H9 (cell line): ENCODE measurements around the gene ARHGAP24. TPM values are rescaled to one million over a fixed set of nuclear protein-coding genes. Genes with fewer than 3 reads are reported as not detected.

Source experiments
- DNase-seq: peaks from one replicate; pipeline ENCODE4 v3.0.0-alpha.2; 2017
- H2AFZ ChIP-seq: one replicate; pipeline ENCODE4 v1.6.1; 2013; ENCODE audit warnings: mild to moderate bottlenecking, low read length, control low read depth, moderate library complexity
- H2AK5ac ChIP-seq: 2 replicates; pipeline ENCODE4 v1.6.1; 2013; ENCODE audit warnings: low read length, control low read depth, mixed read lengths; ENCODE audit not compliant: insufficient read length
- H2BK120ac ChIP-seq: one replicate; pipeline ENCODE4 v1.6.1; 2013; ENCODE audit warnings: low read depth, mild to moderate bottlenecking, low read length, control low read depth, inconsistent platforms; ENCODE audit not compliant: poor library complexity, severe bottlenecking
- H2BK12ac ChIP-seq: 2 replicates; pipeline ENCODE4 v1.6.1; 2013; ENCODE audit warnings: low read length, control low read depth, mixed read lengths, low read depth; ENCODE audit not compliant: insufficient read length
- H2BK15ac ChIP-seq: 2 replicates; pipeline ENCODE4 v1.6.1; 2013; ENCODE audit warnings: low read depth, low read length, control low read depth
- H2BK20ac ChIP-seq: one replicate; pipeline ENCODE4 v1.6.1; 2013; ENCODE audit warnings: low read depth, mild to moderate bottlenecking, low read length, control low read depth, inconsistent platforms; ENCODE audit not compliant: poor library complexity, severe bottlenecking
- H2BK5ac ChIP-seq: 2 replicates; pipeline ENCODE4 v1.6.1; 2013; ENCODE audit warnings: low read length, control low read depth, mixed read lengths; ENCODE audit not compliant: insufficient read length
- H3K14ac ChIP-seq: 2 replicates; pipeline ENCODE4 v1.6.1; 2013; ENCODE audit warnings: low read length, control low read depth; ENCODE audit not compliant: insufficient read depth
- H3K18ac ChIP-seq: 2 replicates; pipeline ENCODE4 v1.6.1; 2013; ENCODE audit warnings: low read depth, mild to moderate bottlenecking, mixed read lengths, low read length, control low read depth; ENCODE audit not compliant: insufficient read length
- H3K23ac ChIP-seq: 2 replicates; pipeline ENCODE4 v1.6.1; 2013; ENCODE audit warnings: low read length, control low read depth, mixed read lengths, low read depth; ENCODE audit not compliant: insufficient read length
- H3K23me2 ChIP-seq: 2 replicates; pipeline ENCODE4 v1.6.1; 2013; ENCODE audit warnings: low read depth, mild to moderate bottlenecking, mixed read lengths, low read length, control low read depth; ENCODE audit not compliant: insufficient read length, poor library complexity, severe bottlenecking
- H3K27ac ChIP-seq: 2 replicates; pipeline ENCODE4 v1.5.1; 2013; ENCODE audit warnings: low read length, control low read depth, mixed read lengths, low read depth; ENCODE audit not compliant: insufficient read length
- H3K27me3 ChIP-seq: 2 replicates; pipeline ENCODE4 v1.6.1; 2013; ENCODE audit warnings: low read length, control low read depth, inconsistent platforms; ENCODE audit not compliant: insufficient read depth
- H3K4ac ChIP-seq: 2 replicates; pipeline ENCODE4 v1.6.1; 2013; ENCODE audit warnings: low read depth, mild to moderate bottlenecking, control low read depth, inconsistent platforms, low read length, moderate library complexity
- H3K4me1 ChIP-seq: 2 replicates; pipeline ENCODE4 v1.6.1; 2013; ENCODE audit warnings: low read length, control low read depth, inconsistent platforms; ENCODE audit not compliant: insufficient read depth
- H3K4me2 ChIP-seq: 2 replicates; pipeline ENCODE4 v1.6.1; 2013; ENCODE audit warnings: low read length, control low read depth, mixed read lengths; ENCODE audit not compliant: insufficient read length, insufficient read depth
- H3K56ac ChIP-seq: 2 replicates; pipeline ENCODE4 v1.6.1; 2013; ENCODE audit warnings: low read depth, mild to moderate bottlenecking, mixed read lengths, low read length, control low read depth; ENCODE audit not compliant: insufficient read length
- H3K79me1 ChIP-seq: 2 replicates; pipeline ENCODE4 v1.6.1; 2013; ENCODE audit warnings: low read depth, mild to moderate bottlenecking, moderate library complexity, low read length, control low read depth, inconsistent platforms; ENCODE audit not compliant: insufficient read depth, poor library complexity, severe bottlenecking
- H3K79me2 ChIP-seq: 2 replicates; pipeline ENCODE4 v1.6.1; 2013; ENCODE audit warnings: low read length, control low read depth, inconsistent platforms; ENCODE audit not compliant: insufficient read depth
- H3K9ac ChIP-seq: 2 replicates; pipeline ENCODE4 v1.6.1; 2013; ENCODE audit warnings: low read length, control low read depth, mixed read lengths; ENCODE audit not compliant: insufficient read length; ENCODE audit errors: extremely low read depth
- H3K9me3 ChIP-seq: one replicate; pipeline ENCODE4 v1.6.1; 2013; ENCODE audit warnings: low read depth, low read length, inconsistent platforms; ENCODE audit not compliant: control insufficient read depth
- H3T11ph ChIP-seq: one replicate; pipeline ENCODE4 v1.6.1; 2013; ENCODE audit warnings: mild to moderate bottlenecking, low read length, control low read depth, inconsistent platforms
- H4K20me1 ChIP-seq: one replicate; pipeline ENCODE4 v1.6.1; 2013; ENCODE audit not compliant: control insufficient read depth, insufficient read length, insufficient read depth
- H4K5ac ChIP-seq: 2 replicates; pipeline ENCODE4 v1.6.1; 2013; ENCODE audit warnings: low read depth, mild to moderate bottlenecking, mixed read lengths, low read length, control low read depth; ENCODE audit not compliant: insufficient read length
- H4K8ac ChIP-seq: replicated peaks from 2 replicates; pipeline ENCODE4 v1.6.1; 2013; ENCODE audit warnings: low read length, control low read depth, mixed read lengths, low read depth; ENCODE audit not compliant: insufficient read length
- H4K91ac ChIP-seq: 2 replicates; pipeline ENCODE4 v1.6.1; 2013; ENCODE audit warnings: low read depth, mild to moderate bottlenecking, moderate library complexity, mixed read lengths, low read length, control low read depth; ENCODE audit not compliant: insufficient read length
- H3K27ac Mint-ChIP-seq, 3 experiments: 2 replicates in 2 of 3; 3 replicates in 1 of 3; pipeline ENCODE4 v1.8.0; 2020 to 2021; ENCODE audit warnings: mixed read lengths in 3 of 3, mild to moderate bottlenecking in 1 of 3, moderate library complexity in 1 of 3
- H3K27me3 Mint-ChIP-seq: 2 replicates; pipeline ENCODE4 v1.8.0; 2021; ENCODE audit warnings: low read depth, mild to moderate bottlenecking, moderate library complexity, mixed read lengths
- H3K36me3 Mint-ChIP-seq, 3 experiments: 2 replicates in 2 of 3; 3 replicates in 1 of 3; pipeline ENCODE4 v1.8.0; 2020 to 2021; ENCODE audit warnings: low read depth in 3 of 3, mixed read lengths in 3 of 3; ENCODE audit not compliant: insufficient read depth in 1 of 3
- H3K4me1 Mint-ChIP-seq, 2 experiments: 2 replicates each; pipeline ENCODE4 v1.8.0; 2020; ENCODE audit warnings: mixed read lengths in 2 of 2
- H3K4me3 Mint-ChIP-seq, 2 experiments: 2 replicates in 1 of 2; 3 replicates in 1 of 2; pipeline ENCODE4 v1.8.0; 2020 to 2021; ENCODE audit warnings: mild to moderate bottlenecking in 2 of 2, mixed read lengths in 2 of 2, moderate library complexity in 1 of 2
- H3K9me3 Mint-ChIP-seq, 2 experiments: 2 replicates in 1 of 2; 3 replicates in 1 of 2; pipeline ENCODE4 v1.8.0; 2020; ENCODE audit warnings: mild to moderate bottlenecking in 2 of 2, mixed read lengths in 2 of 2, moderate library complexity in 1 of 2
- WGBS: extraction: QIAGEN DNeasy Blood & Tissue Kit; methylation state at CpG from one replicate; pipeline ENCODE4 v1.1.7; 2013; ENCODE audit warnings: missing lambda C conversion rate, low lambda C conversion rate, mixed read lengths; ENCODE audit not compliant: insufficient read length; ENCODE audit errors: extremely low coverage; 5-methylcytosine and 5-hydroxymethylcytosine counted together
- total RNA-seq: library from RNA; stranded (reverse); gene quantifications from 2 replicates; pipeline ENCODE4 v1.2.1, GENCODE V29; 2021
- TF ChIP-seq, protein P1 (sequence below): fragments of 200-600 bp; sonication (generic); conservative IDR thresholded peaks from 3 replicates; pipeline ENCODE4 v1.8.0; 2021; ENCODE audit warnings: antibody characterized with exemption, mild to moderate bottlenecking

ARHGAP24 gene
- total RNA-seq, 1 experiment from 2014 or later: 0.37 TPM

DNA sequence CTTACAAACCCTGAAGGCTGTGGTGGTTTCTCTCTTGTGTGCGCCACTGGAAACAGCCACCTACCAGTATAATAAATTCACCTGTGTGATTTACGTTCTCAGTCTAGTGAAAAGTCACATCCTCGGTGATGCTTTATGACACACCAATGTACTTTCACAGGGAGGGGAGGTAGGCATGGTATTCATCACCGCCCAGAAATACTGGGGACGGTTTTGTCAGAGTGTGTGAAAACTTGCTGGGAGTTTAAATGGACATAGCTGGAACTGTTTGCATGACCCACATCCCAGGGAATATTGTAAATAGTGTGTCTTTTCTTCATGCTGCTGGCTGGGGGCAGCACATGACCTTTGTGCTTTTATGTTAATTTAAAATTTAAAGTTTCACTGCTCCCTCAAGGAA is 463.1 kb downstream of the ARHGAP24 start:
- Histone ChIP-seq H3K4me2 (no peak overlapping the region), H3K79me1 (no peaks in the 10 kb centered on the region), H3K27me3 (no peaks in the 10 kb centered on the region), H2AK5ac (no peak overlapping the region), H2BK12ac (no peak overlapping the region), H2BK5ac (no peak overlapping the region), H2AFZ (no peak overlapping the region), H4K20me1 (no peaks in the 10 kb centered on the region), H3K18ac (no peak overlapping the region), H3K4me1 (no peaks in the 10 kb centered on the region), H3K56ac (no peak overlapping the region), H3K23me2 (no peaks in the 10 kb centered on the region), H3K14ac (no peak overlapping the region), H2BK120ac (no peak overlapping the region), H4K91ac (no peak overlapping the region), H3K27ac (no peak overlapping the region), H4K8ac (no peak overlapping the region), H3K9ac (no peak overlapping the region), H3T11ph (no peak overlapping the region), H4K5ac (no peak overlapping the region), H3K9me3 (no peaks in the 10 kb centered on the region), H3K79me2 (no peaks in the 10 kb centered on the region), H2BK20ac (no peak overlapping the region), H3K4ac (no peak overlapping the region), H3K23ac (no peak overlapping the region), H2BK15ac (no peak overlapping the region)
- Mint-ChIP-seq H3K9me3 (no peaks in the 10 kb centered on the region), H3K27ac (no peak overlapping the region), H3K4me1 (peaks cover 6 to 7% of the 10 kb centered on the region in 2 experiments), H3K36me3 (no peaks in the 10 kb centered on the region), H3K4me3 (no peak overlapping the region), H3K27me3 (no peaks in the 10 kb centered on the region; the same call in 1 of the 2 replicates)
- no peak for DNase-seq
- no CpG with 5 or more reads among the region's 5 CpGs for WGBS
- TF ChIP-seq, protein P1, sequence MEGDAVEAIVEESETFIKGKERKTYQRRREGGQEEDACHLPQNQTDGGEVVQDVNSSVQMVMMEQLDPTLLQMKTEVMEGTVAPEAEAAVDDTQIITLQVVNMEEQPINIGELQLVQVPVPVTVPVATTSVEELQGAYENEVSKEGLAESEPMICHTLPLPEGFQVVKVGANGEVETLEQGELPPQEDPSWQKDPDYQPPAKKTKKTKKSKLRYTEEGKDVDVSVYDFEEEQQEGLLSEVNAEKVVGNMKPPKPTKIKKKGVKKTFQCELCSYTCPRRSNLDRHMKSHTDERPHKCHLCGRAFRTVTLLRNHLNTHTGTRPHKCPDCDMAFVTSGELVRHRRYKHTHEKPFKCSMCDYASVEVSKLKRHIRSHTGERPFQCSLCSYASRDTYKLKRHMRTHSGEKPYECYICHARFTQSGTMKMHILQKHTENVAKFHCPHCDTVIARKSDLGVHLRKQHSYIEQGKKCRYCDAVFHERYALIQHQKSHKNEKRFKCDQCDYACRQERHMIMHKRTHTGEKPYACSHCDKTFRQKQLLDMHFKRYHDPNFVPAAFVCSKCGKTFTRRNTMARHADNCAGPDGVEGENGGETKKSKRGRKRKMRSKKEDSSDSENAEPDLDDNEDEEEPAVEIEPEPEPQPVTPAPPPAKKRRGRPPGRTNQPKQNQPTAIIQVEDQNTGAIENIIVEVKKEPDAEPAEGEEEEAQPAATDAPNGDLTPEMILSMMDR: no peak
